ENCODE measurements around the gene TRIM72. TPM values are rescaled to one million over a fixed set of nuclear protein-coding genes. Genes with fewer than 3 reads are reported as not detected.

TRIM72 gene
- total and polyA plus RNA-seq, 9 of the 15 experiments (the other 6 are each of a cell fraction or from before 2014, with no cell fraction given): under 0.01 TPM; not detected in 8

DNA sequence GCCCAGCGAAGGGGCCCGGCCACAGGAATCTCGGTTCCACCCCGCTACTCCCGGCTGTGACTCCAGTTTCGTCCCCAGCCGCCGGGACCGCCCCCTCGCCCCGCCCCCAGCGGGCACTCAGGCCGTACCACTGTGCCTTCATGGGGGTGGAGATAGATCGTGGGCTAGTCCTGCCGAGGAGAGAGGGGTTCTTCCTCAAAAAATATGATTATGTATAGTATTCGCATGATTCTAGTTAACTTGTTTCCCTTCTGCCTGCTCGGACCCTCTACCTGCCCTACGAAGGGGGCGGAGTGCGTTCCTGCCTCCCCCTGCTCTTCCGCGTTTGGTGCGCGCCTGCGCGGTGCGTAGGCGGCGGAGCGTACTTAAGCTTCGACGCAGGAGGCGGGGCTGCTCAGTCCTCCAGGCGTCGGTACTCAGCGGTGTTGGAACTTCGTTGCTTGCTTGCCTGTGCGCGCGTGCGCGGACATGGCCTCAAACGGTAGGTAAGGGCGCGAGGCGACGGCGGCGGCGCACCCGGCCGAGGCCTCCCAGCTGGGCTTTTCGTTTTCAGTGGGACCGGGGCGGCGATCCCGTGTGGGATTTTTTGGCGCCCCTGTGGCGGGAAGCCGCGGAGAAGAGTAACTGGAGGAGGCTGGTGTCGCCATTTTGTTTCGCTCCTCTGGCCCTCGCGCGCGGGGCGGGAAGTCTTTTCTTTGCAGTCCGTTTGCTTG lies 34.0 kb upstream of the TRIM72 start, which contains the start of gene FUS (continued):
- TF ChIP-seq E2F1 (CRISPR knock-in tag; IDR thresholded peaks at IDR 0.05) (peak; percentile 74; the same call in 1 of the 2 replicates), ZNF79 (CRISPR knock-in tag; IDR thresholded peaks at IDR 0.05; ENCODE audit: low read depth) (no peak), TCF3 (CRISPR knock-in tag; IDR thresholded peaks at IDR 0.05) (no peak), TRIM24 (IDR thresholded peaks at IDR 0.05) (peak in 1 of 2 experiments; percentile 79; a peak in 2 of 4 replicates), ZNF592 (IDR thresholded peaks at IDR 0.05) (no peak; the same call in 1 of the 2 replicates), KDM1A (IDR thresholded peaks at IDR 0.05) (no peak), ZNF584 (CRISPR knock-in tag; IDR thresholded peaks at IDR 0.05; ENCODE audit: low read depth) (no peak), SMAD4 (CRISPR knock-in tag; conservative IDR thresholded peaks at IDR 0.05) (peak; percentile 50), IRF1 (CRISPR knock-in tag; IDR thresholded peaks at IDR 0.05; ENCODE audit: borderline replicate concordance) (peak; percentile 93), NCOR1 (IDR thresholded peaks at IDR 0.05) (peak; percentile 78), ZNF23 (CRISPR knock-in tag; IDR thresholded peaks at IDR 0.05) (no peak), MECOM (CRISPR knock-in tag; IDR thresholded peaks at IDR 0.05) (no peak), POLR2B (IDR thresholded peaks at IDR 0.05; ENCODE audit: low read depth, partially characterized antibody) (peak; percentile 100), ATF7 (IDR thresholded peaks at IDR 0.05) (peak; percentile 100), ZNF551 (CRISPR knock-in tag; IDR thresholded peaks at IDR 0.05) (no peak), ZNF143 (CRISPR knock-in tag; IDR thresholded peaks at IDR 0.05) (peak; percentile 54; the same call in 1 of the 2 replicates)
- TF ChIP-seq, protein P1, sequence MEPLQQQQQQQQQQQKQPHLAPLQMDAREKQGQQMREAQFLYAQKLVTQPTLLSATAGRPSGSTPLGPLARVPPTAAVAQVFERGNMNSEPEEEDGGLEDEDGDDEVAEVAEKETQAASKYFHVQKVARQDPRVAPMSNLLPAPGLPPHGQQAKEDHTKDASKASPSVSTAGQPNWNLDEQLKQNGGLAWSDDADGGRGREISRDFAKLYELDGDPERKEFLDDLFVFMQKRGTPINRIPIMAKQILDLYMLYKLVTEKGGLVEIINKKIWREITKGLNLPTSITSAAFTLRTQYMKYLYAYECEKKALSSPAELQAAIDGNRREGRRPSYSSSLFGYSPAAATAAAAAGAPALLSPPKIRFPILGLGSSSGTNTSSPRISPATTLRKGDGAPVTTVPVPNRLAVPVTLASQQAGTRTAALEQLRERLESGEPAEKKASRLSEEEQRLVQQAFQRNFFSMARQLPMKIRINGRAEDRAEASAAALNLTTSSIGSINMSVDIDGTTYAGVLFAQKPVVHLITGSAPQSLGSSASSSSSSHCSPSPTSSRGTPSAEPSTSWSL (CRISPR knock-in tag; IDR thresholded peaks at IDR 0.05; ENCODE audit: borderline replicate concordance): no peak
- TF ChIP-seq, protein P2, sequence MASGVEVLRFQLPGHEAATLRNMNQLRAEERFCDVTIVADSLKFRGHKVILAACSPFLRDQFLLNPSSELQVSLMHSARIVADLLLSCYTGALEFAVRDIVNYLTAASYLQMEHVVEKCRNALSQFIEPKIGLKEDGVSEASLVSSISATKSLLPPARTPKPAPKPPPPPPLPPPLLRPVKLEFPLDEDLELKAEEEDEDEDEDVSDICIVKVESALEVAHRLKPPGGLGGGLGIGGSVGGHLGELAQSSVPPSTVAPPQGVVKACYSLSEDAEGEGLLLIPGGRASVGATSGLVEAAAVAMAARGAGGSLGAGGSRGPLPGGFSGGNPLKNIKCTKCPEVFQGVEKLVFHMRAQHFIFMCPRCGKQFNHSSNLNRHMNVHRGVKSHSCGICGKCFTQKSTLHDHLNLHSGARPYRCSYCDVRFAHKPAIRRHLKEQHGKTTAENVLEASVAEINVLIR (CRISPR knock-in tag; IDR thresholded peaks at IDR 0.05): no peak
- TF ChIP-seq, protein P3, sequence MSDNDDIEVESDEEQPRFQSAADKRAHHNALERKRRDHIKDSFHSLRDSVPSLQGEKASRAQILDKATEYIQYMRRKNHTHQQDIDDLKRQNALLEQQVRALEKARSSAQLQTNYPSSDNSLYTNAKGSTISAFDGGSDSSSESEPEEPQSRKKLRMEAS (CRISPR knock-in tag; IDR thresholded peaks at IDR 0.05): no peak; the same call in 1 of the 2 replicates

All from K562 (cell line).